Liver (tissue), 9 donors: Measurements from ENCODE around the gene MAPK9. TPM values are rescaled to one million over a fixed set of nuclear protein-coding genes. Genes with fewer than 3 reads are reported as not detected.

Source experiments
- DNase-seq: peaks from one replicate; pipeline ENCODE4 v3.0.0-alpha.2; 2017; ENCODE audit warnings: low spot score
- H3K27ac ChIP-seq, 2 donors: one replicate each; pipeline ENCODE4 v1.7.0; 2013; ENCODE audit warnings: inconsistent platforms in 2 of 2, low read length in 2 of 2, control low read depth in 1 of 2, low read depth in 1 of 2, mild to moderate bottlenecking in 1 of 2
- H3K27me3 ChIP-seq, 4 donors: one replicate each; pipeline versions ENCODE4 v1.6.1 to v1.7.0; 2013; ENCODE audit warnings: low read length in 3 of 4, inconsistent platforms in 1 of 4, mild to moderate bottlenecking in 1 of 4, moderate library complexity in 1 of 4; ENCODE audit not compliant: control insufficient read depth in 4 of 4, insufficient read depth in 4 of 4
- H3K36me3 ChIP-seq, 4 donors: one replicate each; pipeline versions ENCODE4 v1.6.1 to v1.7.0; 2013; ENCODE audit warnings: low read length in 3 of 4, mild to moderate bottlenecking in 3 of 4, low read depth in 1 of 4, moderate library complexity in 1 of 4; ENCODE audit not compliant: control insufficient read depth in 4 of 4, insufficient read depth in 3 of 4
- H3K4me1 ChIP-seq, 4 donors: one replicate each; pipeline versions ENCODE4 v1.6.1 to v1.7.0; 2013; ENCODE audit warnings: low read length in 3 of 4, mild to moderate bottlenecking in 3 of 4, moderate library complexity in 1 of 4; ENCODE audit not compliant: control insufficient read depth in 4 of 4, insufficient read depth in 4 of 4
- H3K4me3 ChIP-seq, 3 donors: one replicate each; pipeline versions ENCODE4 v1.6.1 to v1.7.0; 2013; ENCODE audit warnings: low read length in 3 of 3, control low read depth in 1 of 3, low read depth in 1 of 3, mild to moderate bottlenecking in 1 of 3
- H3K9ac ChIP-seq, 2 donors: one replicate each; pipeline ENCODE4 v1.7.0; 2013; ENCODE audit warnings: low read length in 2 of 2, mild to moderate bottlenecking in 2 of 2, moderate library complexity in 2 of 2, control low read depth in 1 of 2, low read depth in 1 of 2
- H3K9me3 ChIP-seq, 4 donors: one replicate each; pipeline versions ENCODE4 v1.6.1 to v1.7.0; 2013; ENCODE audit warnings: low read length in 3 of 4; ENCODE audit not compliant: control insufficient read depth in 4 of 4
- ATF3 ChIP-seq: IDR thresholded peaks from 2 replicates; pipeline ENCODE4 v1.6.1; 2016; ENCODE audit warnings: antibody characterized with exemption
- EGR1 ChIP-seq, 2 donors: IDR thresholded peaks; 2 replicates each; pipeline ENCODE4 v1.6.1; 2016 to 2018; ENCODE audit warnings: antibody characterized with exemption in 2 of 2, low read depth in 2 of 2
- FOXA1 ChIP-seq: IDR thresholded peaks from 2 replicates; pipeline ENCODE4 v1.6.1; 2016; ENCODE audit warnings: antibody characterized with exemption
- FOXA2 ChIP-seq: IDR thresholded peaks from 2 replicates; pipeline ENCODE4 v1.6.1; 2016; ENCODE audit warnings: antibody characterized with exemption
- GABPA ChIP-seq, 2 donors: IDR thresholded peaks in 1 of 2; conservative IDR thresholded peaks in 1 of 2; 2 replicates each; pipeline ENCODE4 v1.6.1; 2016; ENCODE audit warnings: antibody characterized with exemption in 2 of 2, mild to moderate bottlenecking in 1 of 2, moderate library complexity in 1 of 2
- HNF4A ChIP-seq, 2 donors: conservative IDR thresholded peaks; 2 replicates each; pipeline ENCODE4 v1.6.1; 2016; ENCODE audit warnings: antibody characterized with exemption in 2 of 2, mild to moderate bottlenecking in 2 of 2
- HNF4G ChIP-seq: IDR thresholded peaks from 2 replicates; pipeline ENCODE4 v1.6.1; 2016; ENCODE audit warnings: antibody characterized with exemption
- JUND ChIP-seq, 2 donors: IDR thresholded peaks; 2 replicates each; pipeline ENCODE4 v1.6.1; 2016; ENCODE audit warnings: antibody characterized with exemption in 2 of 2
- MAX ChIP-seq: IDR thresholded peaks from 2 replicates; pipeline ENCODE4 v1.6.1; 2016; ENCODE audit warnings: antibody characterized with exemption
- NR2F2 ChIP-seq: IDR thresholded peaks from 2 replicates; pipeline ENCODE4 v1.6.1; 2016; ENCODE audit warnings: antibody characterized with exemption
- RAD21 ChIP-seq, 2 donors: IDR thresholded peaks; 2 replicates each; pipeline ENCODE4 v1.6.1; 2016; ENCODE audit warnings: antibody characterized with exemption in 2 of 2, mild to moderate bottlenecking in 2 of 2
- REST ChIP-seq: IDR thresholded peaks from 2 replicates; pipeline ENCODE4 v1.6.1; 2016; ENCODE audit warnings: antibody characterized with exemption, mild to moderate bottlenecking
- SP1 ChIP-seq: IDR thresholded peaks from 2 replicates; pipeline ENCODE4 v1.6.1; 2018; ENCODE audit warnings: antibody characterized with exemption, mild to moderate bottlenecking
- TAF1 ChIP-seq: conservative IDR thresholded peaks from 2 replicates; pipeline ENCODE4 v1.6.1; 2016; ENCODE audit warnings: antibody characterized with exemption, mild to moderate bottlenecking
- ZBTB33 ChIP-seq: IDR thresholded peaks from 2 replicates; pipeline ENCODE4 v1.6.1; 2016; ENCODE audit warnings: antibody characterized with exemption
- WGBS: extraction: QIAGEN DNeasy Blood & Tissue Kit; methylation state at CpG from one replicate; pipeline ENCODE4 v1.1.7; 2013; 5-methylcytosine and 5-hydroxymethylcytosine counted together
- polyA plus RNA-seq, 2 donors: library from polyadenylated mRNA; stranded (reverse) in 1 of 2; unstranded in 1 of 2; fragments of 200-250 nt in 1 of 2; fragments of >200 nt in 1 of 2; fragmentation: Nextera tagmentation in 1 of 2; extraction: Ambion mirVana in 1 of 2; gene quantifications; one replicate each; pipeline versions ENCODE4 v1.2.1 to v1.2.3, GENCODE V29; 2013 to 2015
- total RNA-seq, 2 donors: library from RNA; depleted of rRNA; stranded (reverse); fragments of >200 nt; gene quantifications; one replicate each; pipeline ENCODE4 v1.2.3, GENCODE V29; 2014
- donor health status: healthy.
- donor health status: healthy.
- donor health status: healthy.
- donor health status: healthy.
- donor health status: healthy.

Gene MAPK9
- total and polyA plus RNA-seq, 4 donors = 3.8 to 22.7 (median 12.8) TPM

- Histone ChIP-seq H3K9me3 (peaks cover 3 to 28% (median 23%) of the 10 kb centered on the region in 4 donors), H3K4me1 (no peaks in the 10 kb centered on the region), H3K9ac (no peak overlapping the region), H3K36me3 (peaks cover 7 to 54% (median 37%) of the 10 kb centered on the region in 4 donors), H3K27me3 (no peaks in the 10 kb centered on the region), H3K27ac (no peak overlapping the region), H3K4me3 (peak overlapping the region in 1 of 3 donors; percentile 27)
- TF ChIP-seq EGR1 (IDR thresholded peaks at IDR 0.05; ENCODE audit: low read depth in 2 of 2) = no peak
- TF ChIP-seq ZBTB33 = no peak
- TF ChIP-seq RAD21 (IDR thresholded peaks at IDR 0.05) = no peak
- no peak for TF ChIP-seq JUND (IDR thresholded peaks at IDR 0.05)
- no peak for TF ChIP-seq TAF1
- no peak for TF ChIP-seq FOXA2
- TF ChIP-seq NR2F2 = no peak
- no peak for TF ChIP-seq SP1
- TF ChIP-seq GABPA (IDR thresholded peaks at IDR 0.05 in 1 of 2, conservative IDR thresholded peaks at IDR 0.05 in 1 of 2) = no peak
- no peak for TF ChIP-seq HNF4A (conservative IDR thresholded peaks at IDR 0.05)
- TF ChIP-seq ATF3 = no peak
- WGBS = 91% methylated on average over 10 of the region's 10 CpGs
- DNase-seq = no peak
Measured at GRCh38 chr5:180284149-180284548, 7.7 kb downstream of the MAPK9 start.

- TF ChIP-seq ATF3 (no peak), ZBTB33 (no peak), GABPA (IDR thresholded peaks at IDR 0.05 in 1 of 2, conservative IDR thresholded peaks at IDR 0.05 in 1 of 2) (no peak), EGR1 (IDR thresholded peaks at IDR 0.05; ENCODE audit: low read depth in 2 of 2) (no peak), HNF4G (no peak), REST (no peak), RAD21 (IDR thresholded peaks at IDR 0.05) (no peak), JUND (IDR thresholded peaks at IDR 0.05) (no peak), HNF4A (conservative IDR thresholded peaks at IDR 0.05) (no peak), MAX (no peak), FOXA1 (no peak)
- Histone ChIP-seq H3K9ac (no peak overlapping the region), H3K4me1 (no peaks in the 10 kb centered on the region), H3K9me3 (peaks cover 6 to 29% (median 24%) of the 10 kb centered on the region in 4 donors), H3K27me3 (no peaks in the 10 kb centered on the region), H3K36me3 (peaks cover 7 to 58% (median 40%) of the 10 kb centered on the region in 4 donors), H3K27ac (no peak overlapping the region), H3K4me3 (peak overlapping the region in 2 of 3 donors; percentile 40 to 67)
- 89% methylated on average over 10 of the region's 10 CpGs for WGBS
- DNase-seq = no peak
Measured at GRCh38 chr5:180283026-180283615, 8.8 kb downstream of the MAPK9 start.
